Iris pigment epithelial cell (primary cell): Measurements from ENCODE around the gene CAMTA1.

Experiments
- DNase-seq: peaks from one replicate; pipeline ENCODE4 v3.0.0-alpha.2; 2011; ENCODE audit warnings: low read depth

CAMTA1 gene

DNA sequence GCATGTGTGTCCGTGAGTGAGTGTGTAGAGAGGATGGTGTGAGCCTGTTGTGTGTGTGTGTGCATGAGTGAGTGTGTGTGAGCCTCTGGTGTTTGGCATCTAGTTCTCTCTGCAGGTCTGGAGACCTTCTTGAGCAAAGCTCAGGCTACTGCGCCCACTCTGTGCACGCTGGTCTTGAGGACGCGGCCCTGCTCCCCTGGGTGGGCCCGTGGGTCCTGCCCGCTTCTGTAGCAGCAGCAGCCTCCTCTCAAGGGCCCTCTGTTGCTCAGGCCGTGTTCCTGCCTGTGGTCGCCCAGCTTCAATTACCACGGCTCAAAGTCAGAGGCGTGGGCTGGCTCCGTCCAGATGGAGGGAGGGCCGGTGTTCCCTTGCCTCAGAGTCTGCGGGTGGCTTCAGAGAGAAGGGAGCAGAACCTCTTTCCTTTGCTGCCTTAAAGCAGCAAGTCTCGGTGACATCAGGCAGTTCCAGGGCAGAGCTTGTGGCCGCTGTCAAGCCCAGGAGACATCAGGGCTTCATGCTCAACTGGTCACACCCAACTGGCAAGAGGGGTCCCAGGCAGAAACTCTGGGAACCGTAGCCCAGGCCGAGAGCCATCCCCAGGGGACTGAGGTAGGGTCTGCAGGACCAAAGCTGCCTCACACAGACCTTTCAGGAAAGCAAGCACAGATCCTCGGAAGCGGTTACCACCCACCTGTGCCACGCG lies 715.3 kb downstream of the CAMTA1 start:
- no peak for DNase-seq

DNA sequence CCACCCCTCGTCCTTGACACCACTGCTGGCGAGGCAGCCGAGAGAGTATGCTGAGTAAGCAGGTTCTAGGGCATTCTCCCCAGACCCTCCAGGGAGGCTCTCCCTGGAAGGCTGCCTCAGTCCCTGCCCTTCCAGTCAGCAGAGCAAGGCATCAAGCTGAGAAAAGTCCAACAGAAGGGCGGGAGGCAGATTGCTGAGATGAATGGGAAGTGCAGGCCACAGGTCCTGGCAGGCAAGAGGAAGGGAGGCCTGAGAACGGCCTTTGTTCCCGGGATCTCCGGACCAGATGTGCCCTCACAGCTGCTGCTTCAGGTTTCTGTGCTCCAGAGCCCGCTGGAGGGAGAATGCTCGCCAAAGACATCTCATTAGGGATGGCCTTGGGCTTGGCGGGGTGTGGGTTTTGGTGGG lies 715.8 kb downstream of the CAMTA1 start:
- no peak for DNase-seq

DNA sequence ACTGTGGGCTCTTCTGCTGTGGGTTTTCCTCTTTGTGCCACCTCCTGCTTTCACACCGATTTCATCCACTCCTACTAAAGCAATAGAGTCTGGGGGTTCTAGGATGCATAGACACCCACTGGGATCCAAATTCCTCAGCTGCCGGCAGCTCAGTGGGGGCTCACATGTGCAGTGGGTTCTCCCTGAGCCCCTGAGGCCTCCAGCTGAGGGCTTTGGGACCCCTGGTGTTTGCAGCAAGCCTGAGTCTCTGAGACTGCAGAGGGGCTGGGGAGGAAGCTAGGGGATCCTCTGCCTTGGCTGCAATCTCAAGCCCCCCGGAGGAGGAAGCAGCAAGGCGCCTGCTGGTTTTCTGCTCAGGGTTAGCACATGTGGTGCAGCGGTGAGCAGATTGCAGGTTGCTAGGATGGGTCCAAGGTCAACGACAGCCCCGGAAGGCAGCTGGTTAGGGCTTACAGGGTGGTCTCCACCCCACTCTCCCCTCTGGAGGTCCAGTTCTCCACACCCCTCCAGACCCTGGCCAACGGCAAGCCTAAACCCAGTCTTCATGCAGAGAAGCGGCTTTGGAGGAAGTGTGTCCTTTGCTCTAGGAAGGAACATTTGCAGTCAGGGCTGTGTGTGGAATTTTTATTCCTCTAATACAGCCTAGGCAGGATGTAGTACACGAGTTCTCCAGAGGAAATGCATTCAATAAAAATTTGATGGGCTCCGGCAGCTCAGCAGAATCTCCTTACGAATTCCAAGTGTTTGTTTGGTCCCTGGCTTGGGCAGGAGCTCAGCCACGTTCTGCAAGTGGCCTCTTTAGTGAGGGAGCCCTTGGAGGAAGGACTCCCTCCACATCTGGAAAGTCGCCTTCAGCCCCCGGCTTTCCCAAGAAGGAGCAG lies 716.7 kb downstream of the CAMTA1 start:
- no peak for DNase-seq

DNA sequence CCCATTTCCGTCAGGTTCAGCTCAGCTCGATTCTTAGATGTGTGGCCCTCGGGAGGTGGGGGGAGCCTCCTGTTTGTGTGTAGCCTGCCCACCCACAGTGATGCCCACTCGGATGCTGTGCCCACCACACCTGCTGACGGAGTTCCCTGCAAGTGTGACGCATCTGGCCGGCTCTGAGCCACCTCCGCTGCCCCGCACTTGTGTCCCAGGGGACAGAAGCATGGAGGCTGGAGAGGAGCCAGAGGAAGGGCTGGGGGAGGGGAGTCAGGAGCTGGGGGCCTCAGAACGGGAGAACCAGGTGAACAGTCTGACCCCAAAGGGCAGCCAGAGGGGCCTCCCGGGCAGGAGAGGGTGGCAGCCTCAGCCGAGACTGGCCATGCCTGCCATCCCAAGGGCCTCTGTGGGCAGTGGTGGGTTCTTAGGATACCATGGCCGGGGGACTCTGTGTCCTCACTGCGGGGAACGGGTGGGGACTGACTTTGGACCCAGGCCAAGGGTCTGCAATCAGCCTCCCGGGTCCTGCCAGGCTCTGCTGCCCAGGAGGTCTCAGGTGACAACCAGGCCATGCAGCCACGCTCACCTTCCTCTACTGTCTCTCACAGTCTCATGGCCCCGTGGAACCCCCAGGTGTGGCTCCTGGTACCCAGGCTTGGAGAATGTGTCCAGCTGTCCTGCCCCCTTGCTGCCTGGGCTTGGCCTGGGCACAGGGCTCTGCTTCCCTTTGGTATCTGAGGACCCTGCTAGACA lies 718.6 kb downstream of the CAMTA1 start:
- DNase-seq = no peak

DNA sequence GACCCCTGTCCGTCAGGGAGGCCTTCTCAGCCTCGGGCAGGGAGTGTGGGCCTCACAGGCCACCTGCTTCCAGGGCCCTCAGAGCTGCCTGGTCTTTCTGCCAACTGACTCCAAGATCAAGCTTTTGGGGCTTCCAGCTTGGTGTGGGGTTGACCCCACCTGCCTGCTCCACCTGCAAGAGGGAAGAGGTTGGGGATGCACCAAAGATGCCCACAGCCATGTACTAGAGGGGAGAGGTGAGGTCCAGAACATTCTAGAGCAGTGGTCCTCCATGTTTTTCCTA lies 719.1 kb downstream of the CAMTA1 start:
- DNase-seq = no peak

DNA sequence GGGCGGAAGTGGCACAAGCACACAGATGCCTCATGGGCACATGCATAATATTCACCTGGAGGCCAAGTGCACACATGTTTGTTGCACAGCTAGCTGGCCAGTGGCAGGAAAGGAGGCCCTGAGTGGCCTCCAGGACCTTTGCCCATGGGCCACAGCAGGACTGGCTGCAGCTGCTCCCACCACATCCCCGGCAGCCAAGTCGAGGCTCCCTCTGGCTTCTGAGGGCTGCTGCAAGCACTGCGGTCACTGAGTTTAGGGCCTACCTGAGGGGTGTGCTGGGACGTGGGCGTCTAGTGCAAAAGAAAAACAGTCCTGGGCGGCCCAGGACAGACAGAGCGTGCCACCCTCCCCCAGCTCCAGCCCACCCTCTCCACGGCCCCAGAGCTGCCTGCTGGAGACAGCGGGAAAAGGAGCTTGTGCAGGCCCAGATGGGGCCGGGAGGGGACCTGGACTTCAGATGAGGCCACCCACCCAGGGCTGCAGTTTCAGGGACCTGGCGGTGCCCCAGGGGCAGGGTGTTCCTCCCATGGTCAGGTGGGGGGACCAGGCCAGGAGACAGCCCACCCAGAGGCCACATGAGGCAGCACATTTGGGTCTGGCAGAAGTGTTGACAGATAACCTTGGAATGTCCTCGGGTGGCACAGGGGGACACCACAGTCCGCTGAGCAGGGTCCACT lies 720.0 kb downstream of the CAMTA1 start:
- DNase-seq = no peak

DNA sequence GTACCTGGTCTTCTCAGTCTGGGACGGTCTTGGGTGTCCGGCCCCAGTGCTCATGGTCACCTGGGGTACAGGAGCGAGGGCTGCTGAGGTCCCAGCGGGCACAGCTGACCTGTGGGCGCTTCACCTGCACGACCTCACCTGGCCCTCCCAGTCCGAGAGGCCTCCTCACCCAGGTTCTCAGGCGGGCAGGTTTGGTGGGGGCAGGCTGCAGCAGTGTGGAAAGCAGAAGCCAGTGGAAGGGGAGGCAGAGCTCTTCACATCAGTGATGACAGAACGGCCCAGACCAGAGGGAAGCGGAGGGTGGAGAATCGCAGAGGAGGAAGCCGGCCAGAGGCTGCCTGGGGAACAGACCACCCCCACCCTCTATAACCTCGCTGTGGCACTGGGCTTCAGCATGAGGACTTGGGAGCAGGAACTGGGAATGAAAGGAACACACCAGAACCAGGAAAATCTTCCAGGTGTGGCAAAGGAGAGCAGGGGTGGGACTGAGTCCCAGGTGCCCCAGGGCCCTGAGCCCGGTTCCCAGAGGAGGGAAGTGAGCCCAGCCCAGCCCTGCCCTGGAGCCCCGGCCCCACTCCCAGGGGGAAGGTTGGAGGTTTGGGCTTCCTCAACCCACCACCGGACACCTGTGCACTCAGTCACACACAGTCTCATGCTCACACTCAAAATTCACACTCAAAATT lies 720.7 kb downstream of the CAMTA1 start:
- DNase-seq = no peak

DNA sequence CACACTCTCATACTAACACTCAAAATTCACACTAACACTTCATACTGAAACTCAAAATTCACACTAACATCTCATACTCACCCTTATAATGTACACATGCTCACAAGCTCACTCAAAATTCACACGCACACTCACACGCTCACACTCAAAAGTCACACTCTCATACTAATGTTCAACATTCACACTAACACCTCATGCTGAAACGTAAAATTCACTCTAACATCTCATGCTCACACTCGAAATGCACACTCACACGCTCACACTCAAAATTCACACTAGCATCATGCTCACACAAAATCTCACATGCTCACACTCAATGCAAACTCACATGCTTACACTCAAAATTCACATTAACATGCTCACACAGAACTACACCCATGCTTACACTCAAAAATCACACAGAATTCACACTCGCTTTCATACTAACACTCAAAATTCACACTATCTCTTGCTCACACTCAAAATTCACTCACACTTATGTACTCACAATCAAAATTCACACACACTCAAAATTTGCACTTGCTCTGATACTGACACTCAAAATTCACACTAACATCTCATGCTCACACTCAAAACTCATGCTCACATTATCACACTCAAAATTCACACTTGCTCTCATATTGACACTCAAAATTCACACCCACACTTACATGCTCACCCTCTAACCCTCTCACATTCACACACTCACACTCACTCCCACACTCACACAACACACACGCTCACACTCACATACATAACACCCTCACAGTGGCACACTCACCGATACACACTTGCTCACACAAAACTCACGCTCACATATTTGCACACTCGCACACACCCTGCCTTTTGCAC lies 721.4 kb downstream of the CAMTA1 start:
- DNase-seq = no peak

DNA sequence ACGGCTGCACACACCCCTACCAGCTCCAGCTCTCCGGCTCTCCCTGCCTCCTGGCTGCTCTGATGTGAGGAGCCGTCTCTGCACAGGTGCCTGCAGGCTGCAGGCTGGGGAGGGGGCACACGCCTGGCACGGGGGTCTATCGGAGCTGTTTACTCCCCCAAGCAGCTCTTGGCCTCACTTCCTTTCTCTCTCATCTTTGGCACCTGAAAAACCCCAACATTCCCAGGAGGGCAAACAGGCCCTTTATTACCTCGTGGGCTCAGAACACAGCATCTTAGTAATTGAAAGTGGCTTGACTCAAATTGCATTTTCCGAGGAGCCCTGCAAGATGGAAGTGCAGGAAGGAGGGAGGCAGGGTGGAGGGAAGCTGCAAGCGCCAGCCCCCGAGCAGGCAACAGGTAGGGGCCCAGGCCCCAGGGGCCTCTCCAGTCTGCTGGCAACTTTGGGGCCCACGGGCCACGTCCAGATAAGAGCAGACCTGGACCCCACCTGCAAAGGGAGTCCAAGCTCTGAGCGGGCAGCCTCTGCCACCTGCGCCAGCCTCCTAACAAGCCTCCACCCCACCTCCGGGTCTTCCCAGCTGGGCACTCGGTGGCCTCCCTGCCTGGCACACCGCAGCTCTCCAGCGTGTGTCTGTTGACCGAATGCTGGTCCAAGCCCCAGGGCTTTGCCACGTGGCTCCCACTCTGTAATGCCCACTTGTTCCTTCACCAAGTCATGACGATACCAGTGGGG lies 722.2 kb downstream of the CAMTA1 start:
- DNase-seq = no peak

DNA sequence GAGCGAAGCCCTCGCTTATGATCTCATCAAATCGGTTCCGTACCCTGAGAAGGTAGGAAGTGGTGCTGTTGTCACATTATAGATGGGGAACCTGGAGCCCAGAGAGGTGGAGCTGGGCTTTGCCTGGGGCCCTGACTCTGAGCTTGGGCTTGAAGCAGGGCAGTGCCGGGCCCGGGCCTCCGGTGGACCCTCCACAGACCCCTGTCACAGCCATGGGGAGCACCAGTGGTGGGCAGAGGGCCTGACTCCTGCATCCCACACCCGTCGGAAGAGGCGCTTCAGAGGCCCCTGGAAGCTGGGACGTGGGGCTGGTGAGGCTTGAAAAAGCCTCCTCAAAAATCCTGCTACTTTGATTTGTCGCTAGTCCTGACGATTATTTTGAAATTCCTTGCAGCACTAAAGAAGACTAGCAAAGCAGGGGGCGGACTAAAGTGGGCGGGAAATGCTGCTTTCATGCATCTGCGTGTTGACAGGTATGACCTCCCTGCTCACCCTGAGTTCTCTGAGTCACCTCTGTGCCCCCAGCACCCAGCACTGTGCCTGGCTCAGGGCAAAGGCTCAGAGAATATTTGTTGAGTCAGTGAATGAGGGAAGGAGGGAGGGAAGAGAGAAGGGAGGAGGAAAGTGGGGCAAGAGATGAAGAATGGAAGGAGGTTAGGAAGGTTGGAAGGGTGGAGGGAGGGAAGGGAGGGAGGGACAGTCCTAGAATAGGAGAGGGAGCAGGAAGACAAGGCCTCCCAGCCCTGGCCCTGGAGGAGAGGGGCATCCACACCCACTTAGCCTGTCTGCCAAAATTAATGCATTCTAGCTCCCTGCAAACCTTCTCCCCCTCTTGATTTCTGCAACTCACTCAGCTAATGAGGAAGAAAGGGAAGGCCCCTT lies 723.0 kb downstream of the CAMTA1 start:
- no peak for DNase-seq

DNA sequence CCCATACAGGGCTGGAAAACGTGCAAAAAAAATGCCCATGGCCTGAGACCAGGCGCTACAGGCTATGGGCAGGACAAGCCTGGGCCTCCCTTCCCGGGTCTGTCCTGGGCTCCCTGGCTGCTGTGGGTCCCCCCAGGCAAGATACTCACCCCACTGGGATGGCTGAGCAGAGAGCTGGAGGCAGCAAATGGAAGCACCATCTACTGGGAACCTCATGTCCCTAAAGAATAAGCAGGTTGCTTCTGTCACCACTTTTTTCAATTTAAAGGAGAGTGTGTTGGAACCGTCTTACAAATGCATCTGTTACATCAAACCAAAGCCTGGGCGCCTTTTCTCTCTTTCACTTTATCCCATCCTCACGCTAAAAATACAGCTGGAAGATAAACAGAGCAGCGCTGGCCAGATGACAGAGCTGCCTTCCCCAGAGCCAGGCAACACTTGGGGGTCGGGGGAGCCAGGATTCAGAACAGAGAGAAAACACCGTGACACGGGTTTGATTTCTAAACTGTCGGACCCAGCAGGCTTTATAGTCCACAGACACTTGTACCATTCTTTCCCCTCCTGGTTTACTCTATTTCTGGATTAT lies 723.8 kb downstream of the CAMTA1 start:
- DNase-seq = no peak

DNA sequence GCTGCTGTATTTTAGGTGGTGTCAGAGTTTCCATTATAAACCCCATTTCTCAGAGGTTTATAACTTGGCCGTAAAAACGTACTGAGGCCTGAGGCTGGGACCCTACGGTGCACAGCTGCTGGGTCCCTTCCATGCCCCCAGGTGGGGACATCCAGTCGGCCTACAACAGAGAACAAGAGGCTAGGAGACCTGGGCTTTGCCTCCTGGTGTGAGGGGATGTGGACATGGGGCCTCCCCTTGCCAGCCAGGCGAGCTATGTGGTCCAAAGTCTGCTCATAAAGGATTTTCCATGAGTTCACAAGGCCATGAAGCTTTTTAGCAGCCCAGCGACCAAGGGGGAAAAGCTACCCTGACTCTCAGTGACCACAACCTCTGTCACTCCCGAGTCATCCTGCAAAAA lies 724.3 kb downstream of the CAMTA1 start:
- DNase-seq = no peak

DNA sequence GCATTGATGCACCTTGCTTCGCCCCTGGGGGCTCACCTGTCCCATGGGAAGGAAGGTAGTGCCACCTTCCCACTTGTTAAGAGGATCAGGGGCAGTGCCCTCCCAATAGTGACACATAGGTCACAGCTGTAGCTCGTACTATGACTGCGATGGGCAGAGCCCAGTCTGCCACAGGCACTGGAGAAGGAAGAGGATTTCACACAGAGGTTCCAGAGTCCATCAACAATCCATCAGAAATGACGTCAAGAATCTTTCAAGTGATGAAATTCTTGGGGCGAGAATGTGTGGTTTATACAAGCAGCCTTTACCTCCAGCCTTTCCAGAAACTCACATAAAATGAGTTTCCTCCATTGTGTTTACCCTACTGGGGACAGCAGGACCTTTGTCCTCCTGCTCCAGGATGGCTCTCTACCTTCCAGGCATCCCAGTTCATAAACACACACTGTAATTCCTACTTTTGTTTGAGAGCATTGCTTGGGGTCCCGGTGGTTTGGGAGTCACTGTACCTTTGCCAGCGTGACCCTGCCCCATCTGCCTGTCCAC lies 725.2 kb downstream of the CAMTA1 start:
- no peak for DNase-seq

DNA sequence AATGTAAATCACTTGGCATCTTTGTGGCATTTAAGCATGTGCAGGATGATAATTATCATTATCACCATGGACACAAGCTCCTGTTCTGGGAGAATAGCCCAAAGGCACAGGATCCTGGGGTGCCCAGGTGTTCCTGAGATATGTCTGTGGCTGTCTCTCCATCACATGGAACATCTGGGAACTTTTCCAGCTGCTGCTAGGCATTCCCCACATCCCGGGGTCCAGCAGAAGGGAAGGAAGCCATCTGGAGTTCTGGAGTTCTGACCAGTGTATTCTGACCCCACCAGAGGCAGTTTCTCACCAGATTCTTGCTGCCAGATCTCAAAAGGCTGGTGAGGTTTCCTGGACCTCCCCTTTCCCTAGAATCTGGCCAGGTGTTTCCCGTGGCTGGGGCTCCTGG lies 726.1 kb downstream of the CAMTA1 start:
- DNase-seq = no peak

DNA sequence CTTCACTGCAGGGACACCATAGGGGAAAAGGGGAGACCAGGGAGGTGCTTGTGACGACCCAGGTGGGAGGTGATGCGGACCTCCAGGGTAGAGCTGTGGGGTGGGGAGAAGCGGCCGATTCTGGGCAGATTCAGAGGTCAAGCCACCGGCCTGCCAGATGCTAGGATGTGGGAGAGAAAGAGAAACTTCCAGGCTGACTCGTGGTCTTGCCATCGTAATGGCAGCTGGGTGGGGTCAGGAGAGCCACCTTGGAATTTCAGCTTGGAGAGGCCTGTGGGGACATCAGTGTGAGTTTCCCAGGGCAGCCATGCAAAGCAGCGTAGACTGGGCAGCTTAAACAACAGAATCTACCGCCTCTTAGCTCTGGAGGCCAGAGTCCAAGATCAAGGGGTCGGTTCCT lies 727.8 kb downstream of the CAMTA1 start:
- DNase-seq = no peak

DNA sequence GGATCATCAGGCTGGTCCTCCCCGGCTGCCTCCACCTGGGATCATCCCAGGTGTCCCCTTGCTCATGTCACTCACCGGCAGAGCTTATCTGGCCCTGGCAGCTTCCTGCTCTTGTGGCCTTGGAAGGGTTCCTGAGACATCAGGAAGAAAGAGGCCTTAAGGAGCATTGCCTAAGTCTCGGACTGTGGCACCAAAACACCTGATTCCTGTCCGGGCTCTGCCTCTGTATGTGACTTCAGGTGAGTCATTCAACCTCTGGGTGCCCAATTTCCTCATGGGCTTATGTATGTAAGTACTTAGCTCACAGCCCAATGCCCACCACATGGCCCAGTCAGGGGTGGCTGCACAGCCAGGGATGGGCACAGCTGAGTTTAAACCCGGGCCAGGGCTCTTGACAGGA lies 729.9 kb downstream of the CAMTA1 start:
- DNase-seq = no peak

DNA sequence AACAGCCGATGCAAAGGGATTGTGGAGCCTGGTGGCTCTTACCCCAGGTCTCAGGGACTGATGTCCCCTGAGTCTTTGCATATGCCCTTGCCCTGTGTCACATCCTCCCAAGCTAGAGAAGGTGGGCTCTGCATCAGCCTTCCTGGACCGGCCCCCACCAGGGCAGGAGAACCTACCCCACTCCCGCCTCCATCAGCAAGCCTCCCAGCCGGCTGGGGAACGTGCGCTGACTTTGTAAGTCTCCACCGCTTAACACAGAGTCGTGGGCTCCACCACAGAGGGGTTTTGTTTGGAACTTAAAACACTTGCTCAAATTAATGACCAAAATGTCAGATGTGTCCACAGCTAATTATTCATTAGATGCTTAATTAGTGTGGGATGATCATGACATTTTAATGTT lies 730.6 kb downstream of the CAMTA1 start:
- no peak for DNase-seq

DNA sequence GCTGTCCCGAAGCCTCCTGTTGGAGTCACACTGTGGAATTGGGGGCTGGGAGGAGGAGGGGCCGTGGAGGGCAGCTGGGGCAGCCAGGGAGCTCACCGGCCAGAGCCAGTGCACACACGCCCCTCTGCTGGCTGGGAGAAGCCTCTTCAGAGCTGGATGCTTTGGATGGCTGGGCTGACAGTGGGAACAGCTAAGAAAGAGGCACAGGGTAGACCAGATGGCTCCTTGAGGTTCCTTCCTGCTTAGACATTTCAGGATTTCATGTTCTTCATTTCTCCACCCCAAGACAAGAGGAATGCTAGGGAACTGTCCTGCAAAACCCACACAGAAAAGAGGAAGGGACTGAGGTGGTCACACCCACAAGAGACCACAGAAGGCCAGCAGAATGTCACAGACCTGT lies 731.1 kb downstream of the CAMTA1 start:
- DNase-seq = peak; percentile 6

DNA sequence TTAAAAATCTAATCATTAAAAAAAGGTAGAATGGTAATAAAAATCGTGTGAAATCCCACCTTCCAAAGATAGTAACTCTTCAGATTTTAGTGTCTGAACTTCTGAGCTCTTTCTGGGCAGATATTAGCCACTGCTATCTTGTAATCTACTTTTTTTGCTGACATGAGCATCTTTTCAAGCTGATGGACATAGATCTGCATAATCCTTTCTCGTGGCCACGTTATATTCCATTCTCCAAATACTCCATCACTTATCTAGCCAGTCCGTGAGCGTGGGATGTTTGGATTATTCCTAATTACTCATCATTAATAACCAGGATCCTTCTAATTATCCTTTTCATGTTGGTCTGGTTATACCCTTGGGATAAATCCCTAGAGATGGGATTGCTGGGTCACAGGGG lies 731.7 kb downstream of the CAMTA1 start:
- no peak for DNase-seq
